ENCODE measurements around the gene AVPR1A.

AVPR1A gene

GRCh38 chr12:63129927-63130326 lies 21.1 kb downstream of the AVPR1A start:
- ATAC-seq (no peak), DNase-seq (no peak)
- H3K27me3 Mint-ChIP-seq, result no peaks in the 10 kb centered on the region
- no peaks in the 10 kb centered on the region for H3K9me3 Mint-ChIP-seq
- H3K27ac Mint-ChIP-seq, result no peak overlapping the region
- no peak overlapping the region for H3K4me3 Mint-ChIP-seq
- no peaks in the 10 kb centered on the region for H3K4me1 Mint-ChIP-seq

- DNase-seq, result no peak
- no peak for ATAC-seq
- H3K27me3 Mint-ChIP-seq, result no peaks in the 10 kb centered on the region
- no peaks in the 10 kb centered on the region for H3K4me1 Mint-ChIP-seq
- H3K27ac Mint-ChIP-seq, result no peak overlapping the region
- no peaks in the 10 kb centered on the region for H3K9me3 Mint-ChIP-seq
- no peak overlapping the region for H3K4me3 Mint-ChIP-seq
Measured at GRCh38 chr12:63124778-63125177, 26.2 kb downstream of the AVPR1A start.

- no peak for ATAC-seq
- peaks cover 6% of the 10 kb centered on the region for H3K27me3 Mint-ChIP-seq
- DNase-seq, result no peak
- H3K27ac Mint-ChIP-seq, result no peak overlapping the region
- no peak overlapping the region for H3K4me3 Mint-ChIP-seq
- H3K4me1 Mint-ChIP-seq, result no peaks in the 10 kb centered on the region
- no peaks in the 10 kb centered on the region for H3K9me3 Mint-ChIP-seq
Measured at GRCh38 chr12:63103494-63104131, 47.4 kb downstream of the AVPR1A start.

- ATAC-seq, result no peak
- H3K9me3 Mint-ChIP-seq, result no peaks in the 10 kb centered on the region
Measured at GRCh38 chr12:63101920-63102319, 49.1 kb downstream of the AVPR1A start.

GRCh38 chr12:63098851-63099250 lies 52.1 kb downstream of the AVPR1A start:
- peaks cover 22% of the 10 kb centered on the region for H3K27me3 Mint-ChIP-seq
- no peak overlapping the region for H3K27ac Mint-ChIP-seq
- no peaks in the 10 kb centered on the region for H3K4me1 Mint-ChIP-seq
- no peak for ATAC-seq
- DNase-seq, result no peak
- no peaks in the 10 kb centered on the region for H3K9me3 Mint-ChIP-seq
- no peak overlapping the region for H3K4me3 Mint-ChIP-seq

More at GRCh38 chr12:63101920-63102319, 49.1 kb downstream of the AVPR1A start:
- H3K4me1 Mint-ChIP-seq, result no peaks in the 10 kb centered on the region
- H3K27ac Mint-ChIP-seq, result no peak overlapping the region
- no peak overlapping the region for H3K4me3 Mint-ChIP-seq
- DNase-seq, result no peak
- peaks cover 16% of the 10 kb centered on the region for H3K27me3 Mint-ChIP-seq

GRCh38 chr12:63095369-63095980 lies 55.5 kb downstream of the AVPR1A start:
- no peak for DNase-seq
- no peak overlapping the region for H3K4me3 Mint-ChIP-seq
- H3K4me1 Mint-ChIP-seq, result no peaks in the 10 kb centered on the region
- no peaks in the 10 kb centered on the region for H3K9me3 Mint-ChIP-seq
- no peak overlapping the region for H3K27ac Mint-ChIP-seq
- ATAC-seq, result no peak
- H3K27me3 Mint-ChIP-seq, result peaks cover 28% of the 10 kb centered on the region

- Mint-ChIP-seq H3K27me3 (peaks cover 24% of the 10 kb centered on the region), H3K4me1 (no peaks in the 10 kb centered on the region), H3K4me3 (no peak overlapping the region), H3K9me3 (no peaks in the 10 kb centered on the region), H3K27ac (no peak overlapping the region)
- no peak for ATAC-seq
- DNase-seq, result no peak
Measured at GRCh38 chr12:63093711-63094110, 57.3 kb downstream of the AVPR1A start.

- DNase-seq, result no peak
Measured at GRCh38 chr12:63093084-63093483, 57.9 kb downstream of the AVPR1A start.

More at GRCh38 chr12:63093084-63093483, 57.9 kb downstream of the AVPR1A start:
- H3K9me3 Mint-ChIP-seq, result no peaks in the 10 kb centered on the region
- no peak overlapping the region for H3K4me3 Mint-ChIP-seq
- peaks cover 18% of the 10 kb centered on the region for H3K27me3 Mint-ChIP-seq
- H3K4me1 Mint-ChIP-seq, result no peaks in the 10 kb centered on the region
- H3K27ac Mint-ChIP-seq, result no peak overlapping the region
- no peak for ATAC-seq

Data from stimulated activated naive CD8-positive, alpha-beta T cell treated with anti-CD3 and anti-CD28 coated beads, Interleukin-15, amount 100 ng/mL, for 72 hours (primary cell).